ENCODE data around the gene ZNF441. TPM values are rescaled to one million over a fixed set of nuclear protein-coding genes. Genes with fewer than 3 reads are reported as not detected.

ZNF441 gene
- total and polyA plus RNA-seq, 2 of the 13 experiments (the other 11 are each of a cell fraction or from before 2014, with no cell fraction given): 2.8 to 10.0 TPM

GRCh38 chr19:11814029-11814699 is 47.4 kb downstream of the ZNF441 start, which contains the start of gene ZNF440 (continued):
- TF ChIP-seq ZFP36L1 (CRISPR knock-in tag; IDR thresholded peaks at IDR 0.05) (peak; percentile 85), ZSCAN30 (CRISPR knock-in tag; IDR thresholded peaks at IDR 0.05) (no peak), POLR2AphosphoS5 (IDR thresholded peaks at IDR 0.05; ENCODE audit: low read depth, low read length) (peak; percentile 98), SALL2 (CRISPR knock-in tag; IDR thresholded peaks at IDR 0.05) (peak; percentile 52; the same call in 1 of the 2 replicates), RBAK (CRISPR knock-in tag; IDR thresholded peaks at IDR 0.05) (no peak), IRF2 (CRISPR knock-in tag; IDR thresholded peaks at IDR 0.05) (peak; percentile 31; the same call in 1 of the 2 replicates), ZNF784 (CRISPR knock-in tag; IDR thresholded peaks at IDR 0.05; ENCODE audit: borderline replicate concordance) (peak; percentile 67), ZNF333 (CRISPR knock-in tag; IDR thresholded peaks at IDR 0.05; ENCODE audit: borderline replicate concordance) (peak; percentile 68; the same call in 1 of the 2 replicates), ARNT2 (CRISPR knock-in tag; IDR thresholded peaks at IDR 0.05; ENCODE audit: low read depth) (peak; percentile 80; the same call in 1 of the 2 replicates), FOSL2 (CRISPR knock-in tag; IDR thresholded peaks at IDR 0.05) (peak; percentile 44), TCF7 (IDR thresholded peaks at IDR 0.05; ENCODE audit: low read depth) (no peak), ZNF543 (CRISPR knock-in tag; IDR thresholded peaks at IDR 0.05) (0 out of 2 replicates have a peak, but pooled peaks have one; percentile 20), CREB1 (IDR thresholded peaks at IDR 0.05) (0 out of 2 replicates have a peak, but pooled peaks have one; percentile 11), CREB1 (CRISPR knock-in tag; IDR thresholded peaks at IDR 0.05) (peak; percentile 30; the same call in 1 of the 2 replicates), ZNF883 (CRISPR knock-in tag; IDR thresholded peaks at IDR 0.05; ENCODE audit: not compliant biosample characterization) (peak; percentile 60), ZNF33A (CRISPR knock-in tag; IDR thresholded peaks at IDR 0.05; ENCODE audit: borderline replicate concordance) (no peak), ZNF781 (CRISPR knock-in tag; IDR thresholded peaks at IDR 0.05; ENCODE audit: borderline replicate concordance, not compliant biosample characterization) (peak; percentile 23), FOXC1 (CRISPR knock-in tag; IDR thresholded peaks at IDR 0.05; ENCODE audit: borderline replicate concordance) (peak; percentile 61; the same call in 1 of the 2 replicates), TCF12 (IDR thresholded peaks at IDR 0.05) (no peak), TCF12 (CRISPR knock-in tag; IDR thresholded peaks at IDR 0.05) (peak; percentile 50; the same call in 1 of the 2 replicates), MXD3 (CRISPR knock-in tag; IDR thresholded peaks at IDR 0.05) (peak; percentile 56; the same call in 1 of the 2 replicates), REST (IDR thresholded peaks at IDR 0.05; ENCODE audit: borderline replicate concordance in 1 of 2, low read depth in 1 of 2, low read length in 2 of 2) (peak; percentile 5 to 81), ATF7-NPFF (CRISPR knock-in tag; IDR thresholded peaks at IDR 0.05; ENCODE audit: low read depth) (peak; percentile 42; the same call in 1 of the 2 replicates), ZBTB38 (CRISPR knock-in tag; IDR thresholded peaks at IDR 0.05) (0 out of 2 replicates have a peak, but pooled peaks have one; percentile 32), NFE2L1 (CRISPR knock-in tag; IDR thresholded peaks at IDR 0.05; ENCODE audit: borderline replicate concordance) (0 out of 2 replicates have a peak, but pooled peaks have one; percentile 50)

Data from HepG2 (cell line).